Body of pancreas (tissue), 4 donors: ENCODE data around the gene OR6A2. TPM values are rescaled to one million over a fixed set of nuclear protein-coding genes. Genes with fewer than 3 reads are reported as not detected.

Experiments
- ATAC-seq: fragments of 150-250 bp; one replicate; pipeline ENCODE4 v1.9.1; 2016
- DNase-seq, 4 donors: peaks; one replicate each; pipeline ENCODE4 v3.0.0-alpha.2; 2019
- H3K27ac ChIP-seq, 4 donors: fragments of 200-600 bp; sonication (generic); 1 replicate in 3 of 4; 2 replicates in 1 of 4; pipeline versions ENCODE4 v1.5.1 to v1.6.1; 2016 to 2019; ENCODE audit warnings: mild to moderate bottlenecking in 1 of 4, mixed read lengths in 1 of 4, moderate library complexity in 1 of 4
- H3K27me3 ChIP-seq, 2 donors: fragments of 200-600 bp; sonication (generic); one replicate each; pipeline ENCODE4 v1.6.0; 2016; ENCODE audit warnings: mild to moderate bottlenecking in 1 of 2
- H3K36me3 ChIP-seq, 2 donors: fragments of 200-600 bp; sonication (generic); replicated peaks in 1 of 2; 2 replicates each; pipeline ENCODE4 v1.5.1; 2016; ENCODE audit warnings: low read depth in 2 of 2; ENCODE audit not compliant: insufficient read depth in 1 of 2
- H3K4me1 ChIP-seq: fragments of 200-600 bp; sonication (generic); one replicate; pipeline ENCODE4 v1.6.0; 2016
- H3K4me3 ChIP-seq, 2 donors: fragments of 200-600 bp; sonication (generic); 1 replicate in 1 of 2; 2 replicates in 1 of 2; pipeline ENCODE4 v1.5.1; 2016 to 2019
- H3K9me3 ChIP-seq, 3 donors: fragments of 200-600 bp; sonication (generic); 1 replicate in 2 of 3; 2 replicates in 1 of 3; pipeline ENCODE4 v1.5.1; 2016
- CTCF ChIP-seq, 7 experiments: fragments of 450-650 bp in 4 of 7; fragments of 200-600 bp in 3 of 7; sonication (generic) in 3 of 7; IDR thresholded peaks; one replicate each; pipeline ENCODE4 v1.5.1; 2016 to 2019; ENCODE audit warnings: antibody characterized with exemption in 7 of 7
- POLR2A ChIP-seq, 3 donors: fragments of 450-650 bp; IDR thresholded peaks; one replicate each; pipeline ENCODE4 v1.6.1; 2016; ENCODE audit warnings: antibody characterized with exemption in 3 of 3, mild to moderate bottlenecking in 2 of 3
- WGBS, 2 donors: methylation state at CpG; one replicate each; pipeline ENCODE4 v1.1.5; 2017; 5-methylcytosine and 5-hydroxymethylcytosine counted together
- intact Hi-C: fragments of 100-400 bp; cut with DNase I; formaldehyde crosslinking; loops from one replicate; pipeline ENCODE4 v1.15.1; 2023
- total RNA-seq, 2 donors: library from RNA; depleted of rRNA; stranded (reverse); fragments of >200 nt; gene quantifications; one replicate each; pipeline ENCODE4 v1.1.0, GENCODE V29; 2016

The OR6A2 gene
- total RNA-seq, 2 donors from 2014 or later = 1.0 to 2.3 TPM

- Histone ChIP-seq H3K36me3 (no peaks in the 10 kb centered on the region), H3K27ac (no peak within 1 kb of the TSS), H3K27me3 (no peaks in the 10 kb centered on the region), H3K4me1 (no peaks in the 10 kb centered on the region), H3K9me3 (no peaks in the 10 kb centered on the region), H3K4me3 (no peak within 1 kb of the TSS)
- 58 to 76% methylated on average over 3 to 4 of the region's 4 CpGs for WGBS, 2 donors
- TF ChIP-seq CTCF (IDR thresholded peaks at IDR 0.05) (no peak), POLR2A (IDR thresholded peaks at IDR 0.05) (no peak)
- DNase-seq = peak in 2 of 4 donors; percentile 7 to 34
- no peak for ATAC-seq
- intact Hi-C loops = no loop called here
Measured at GRCh38 chr11:6771926-6772893, 27.3 kb downstream of the OR6A2 start, which contains the start of gene OR2AG2. Gene OR2AG2 (minus strand): TSS chr11:6771976. CDS start chr11:6768957, 3,019 bp downstream.

GRCh38 chr11:6757373-6757967 is 42.0 kb downstream of the OR6A2 start:
- TF ChIP-seq CTCF (IDR thresholded peaks at IDR 0.05) (peak in 6 of 7 experiments; percentile 28 to 65 (median 48)), POLR2A (IDR thresholded peaks at IDR 0.05) (no peak)
- Histone ChIP-seq H3K36me3 (no peaks in the 10 kb centered on the region), H3K27ac (no peak overlapping the region), H3K4me1 (peaks cover 9% of the 10 kb centered on the region), H3K4me3 (no peak overlapping the region), H3K9me3 (no peaks in the 10 kb centered on the region), H3K27me3 (no peaks in the 10 kb centered on the region)
- DNase-seq (peak; percentile 50 to 69 (median 58)), ATAC-seq (peak; percentile 69)
- intact Hi-C loops = no loop called here
- 50% methylated on average over 2 of the region's 2 CpGs for WGBS, 2 donors

DNA sequence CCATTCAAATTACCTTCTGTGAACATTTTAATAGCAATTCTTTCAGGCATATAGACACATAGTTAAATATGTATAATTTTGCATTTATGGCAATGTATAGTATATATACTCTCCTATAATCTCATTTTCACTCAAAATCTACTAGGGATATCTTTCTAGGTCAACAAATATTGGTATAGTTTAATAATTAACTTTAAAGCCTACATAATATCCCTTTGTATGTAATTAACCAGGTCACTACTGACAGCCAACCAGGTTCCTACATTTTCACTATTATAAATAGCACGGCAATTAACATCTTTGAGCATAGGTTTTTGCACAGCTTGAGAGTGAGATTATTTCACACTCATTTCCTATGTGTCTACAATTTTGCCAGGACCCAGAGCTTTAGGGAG is 43.5 kb downstream of the OR6A2 start:
- TF ChIP-seq CTCF (IDR thresholded peaks at IDR 0.05) = no peak
- DNase-seq (no peak), ATAC-seq (no peak)
- no peaks in the 10 kb centered on the region for H3K36me3 ChIP-seq
- peaks cover 9% of the 10 kb centered on the region for H3K4me1 ChIP-seq
- no peak overlapping the region for H3K4me3 ChIP-seq
- WGBS, 2 donors = 17 to 40% methylated on average over 1 of the region's 1 CpG
- intact Hi-C loops = no loop called here
- no peaks in the 10 kb centered on the region for H3K9me3 ChIP-seq
- no peak overlapping the region for H3K27ac ChIP-seq
- no peaks in the 10 kb centered on the region for H3K27me3 ChIP-seq

DNA sequence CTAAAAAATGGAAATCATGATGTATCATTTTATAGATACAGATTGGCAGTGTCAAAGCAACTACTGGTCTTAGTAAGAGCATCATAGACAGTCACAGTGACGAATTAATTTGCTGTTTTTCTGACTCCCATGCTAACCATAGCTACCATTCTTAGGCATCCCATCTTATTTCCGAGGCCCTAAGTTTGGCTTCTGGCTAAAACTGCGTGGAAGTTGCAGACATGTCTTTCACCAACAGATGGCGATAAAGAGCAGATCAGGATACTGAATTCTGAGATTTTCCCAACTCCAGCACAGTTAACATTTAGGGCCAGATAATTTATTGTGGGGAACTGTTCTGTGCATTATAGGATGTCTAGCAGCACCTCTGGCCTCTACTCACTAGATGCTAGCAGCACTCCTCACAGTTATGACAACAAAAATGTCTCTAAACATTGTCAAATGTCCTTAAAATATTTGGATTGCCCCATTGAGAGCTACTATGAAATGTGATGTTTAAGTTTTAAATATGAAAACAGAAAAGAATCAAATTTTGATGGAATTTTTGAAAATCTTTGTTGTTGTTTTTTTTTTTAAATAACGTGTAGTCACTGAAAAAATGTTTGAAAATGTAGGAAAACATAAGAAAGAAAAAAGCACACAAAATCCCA is 44.1 kb downstream of the OR6A2 start:
- ATAC-seq (peak; percentile 56), DNase-seq (peak; percentile 17 to 28 (median 21))
- peak; percentile 53 to 89 (median 65) for TF ChIP-seq CTCF (IDR thresholded peaks at IDR 0.05)
- TF ChIP-seq POLR2A (IDR thresholded peaks at IDR 0.05) = no peak

More for the DNA sequence above, 44.1 kb downstream of the OR6A2 start:
- Histone ChIP-seq H3K27me3 (no peaks in the 10 kb centered on the region), H3K27ac (no peak overlapping the region), H3K4me1 (peaks cover 9% of the 10 kb centered on the region), H3K36me3 (no peaks in the 10 kb centered on the region), H3K9me3 (no peaks in the 10 kb centered on the region), H3K4me3 (no peak overlapping the region)
- intact Hi-C loops = no loop called here
- 4% methylated on average over 5 of the region's 5 CpGs for WGBS, 2 donors
